A549 (cell line): ENCODE measurements around the gene KIF2A. TPM values are rescaled to one million over a fixed set of nuclear protein-coding genes. Genes with fewer than 3 reads are reported as not detected.

Experiments
- ATAC-seq, 2 experiments: fragments of 200-7000 bp in 1 of 2; fragments of >200 bp in 1 of 2; cut with Nextera tagmentation in 1 of 2; cut with Tn5 transposase in 1 of 2; 3 replicates each; pipeline versions ENCODE4 v1.8.0 to v1.9.1; 2018 to 2020; ENCODE audit warnings: mild to moderate bottlenecking in 1 of 2, moderate library complexity in 1 of 2
- CTCF ChIA-PET: fragments of 300-600 bp; sonication (Branson Sonifier 250); formaldehyde crosslinking; extraction: SDS; loops from one replicate; lab custom pipeline; 2021; ENCODE audit warnings: antibody characterized with exemption, inconsistent platforms; lab: Yijun Ruan, JAX
- POLR2A ChIA-PET: fragments of 350-600 bp; formaldehyde crosslinking; extraction: SDS; loops from one replicate; lab custom pipeline; 2021; ENCODE audit warnings: antibody characterized with exemption, inconsistent platforms; lab: Yijun Ruan, JAX
- DNase-seq, 2 experiments: peaks; one replicate each; pipeline versions ENCODE4 v3.0.0 to v3.0.0-alpha.2; 2011 to 2016; ENCODE audit warnings: low read depth in 1 of 2, low spot score in 1 of 2
- FAIRE-seq: peaks from 2 replicates; lab custom pipeline; 2011; peaks lifted over from hg19 to GRCh38; lab: Jason Lieb, UNC
- H3K27ac ChIP-seq, 2 experiments: fragments of >200 bp; sonication (Bioruptor Twin); formaldehyde crosslinking; 3 replicates each; pipeline ENCODE4 v1.5.1; 2016 to 2017
- H3K4me1 ChIP-seq: fragments of >200 bp; sonication (Bioruptor Twin); formaldehyde crosslinking; 3 replicates; pipeline ENCODE4 v1.6.1; 2016
- H3K4me2 ChIP-seq: fragments of >200 bp; sonication (Bioruptor Twin); formaldehyde crosslinking; 3 replicates; pipeline ENCODE4 v1.6.1; 2016
- H3K4me3 ChIP-seq: fragments of >200 bp; sonication (Bioruptor Twin); formaldehyde crosslinking; 3 replicates; pipeline ENCODE4 v1.5.1; 2016
- H3K9me3 ChIP-seq: fragments of >200 bp; sonication (Bioruptor Twin); formaldehyde crosslinking; 3 replicates; pipeline ENCODE4 v1.6.1; 2016
- ATOH8 ChIP-seq: fragments of 250-450 bp; sonication (Bioruptor Pico); IDR thresholded peaks from 2 replicates; pipeline ENCODE4 v1.5.0; 2020; ENCODE audit warnings: low read depth, mild to moderate bottlenecking, moderate library complexity
- BHLHE40 ChIP-seq: IDR thresholded peaks from 2 replicates; pipeline ENCODE4 v1.6.1; 2012; ENCODE audit warnings: low read depth, low read length, inconsistent platforms
- CBX2 ChIP-seq: fragments of 200-600 bp; sonication (generic); IDR thresholded peaks from 2 replicates; pipeline ENCODE4 v1.6.1; 2016; ENCODE audit warnings: low read depth, mild to moderate bottlenecking, borderline replicate concordance
- CBX8 ChIP-seq: fragments of 200-600 bp; sonication (generic); IDR thresholded peaks from 2 replicates; pipeline ENCODE4 v1.6.1; 2016
- CEBPB ChIP-seq, 2 experiments: fragments of >200 bp in 1 of 2; sonication (Bioruptor Twin) in 1 of 2; formaldehyde crosslinking in 1 of 2; IDR thresholded peaks; 2 replicates each; pipeline ENCODE4 v1.6.1; 2012 to 2016
- CTCF ChIP-seq: fragments of >200 bp; sonication (Bioruptor Twin); formaldehyde crosslinking; IDR thresholded peaks from 3 replicates; pipeline ENCODE4 v1.5.1; 2016
- E2F6 ChIP-seq: IDR thresholded peaks from 2 replicates; pipeline ENCODE4 v1.6.1; 2012; ENCODE audit warnings: low read depth, borderline replicate concordance
- ELK1 ChIP-seq: fragments of 150-350 bp; IDR thresholded peaks from 2 replicates; pipeline ENCODE4 v1.6.1; 2014; ENCODE audit warnings: low read depth, mild to moderate bottlenecking, low read length
- HDAC2 ChIP-seq: fragments of 200-600 bp; sonication (generic); IDR thresholded peaks from 2 replicates; pipeline ENCODE4 v1.6.1; 2016
- HES2 ChIP-seq: fragments of >200 bp; sonication (Bioruptor Twin); formaldehyde crosslinking; IDR thresholded peaks from 2 replicates; pipeline ENCODE4 v1.6.1; 2016
- HEYL ChIP-seq: fragments of 250-450 bp; sonication (Bioruptor Pico); IDR thresholded peaks from 2 replicates; pipeline ENCODE4 v1.8.0; 2021; ENCODE audit warnings: mild to moderate bottlenecking, moderate library complexity
- HOXA7 ChIP-seq: fragments of 250-450 bp; sonication (Bioruptor Pico); IDR thresholded peaks from 2 replicates; pipeline ENCODE4 v1.5.0; 2020; ENCODE audit warnings: mild to moderate bottlenecking, moderate library complexity
- NR3C1 ChIP-seq: fragments of >200 bp; sonication (Bioruptor Twin); formaldehyde crosslinking; IDR thresholded peaks from 3 replicates; pipeline ENCODE4 v1.6.1; 2017
- PHF8 ChIP-seq: fragments of 200-600 bp; sonication (generic); IDR thresholded peaks from 2 replicates; pipeline ENCODE4 v1.6.1; 2016; ENCODE audit warnings: low read depth, mild to moderate bottlenecking, antibody characterized with exemption, moderate library complexity, borderline replicate concordance
- POLR2AphosphoS2 ChIP-seq: conservative IDR thresholded peaks from 2 replicates; pipeline ENCODE4 v1.6.1; 2012; ENCODE audit warnings: low read length, improper control_type of control experiment, inconsistent platforms
- RCOR1 ChIP-seq: fragments of 150-350 bp; IDR thresholded peaks from 2 replicates; pipeline ENCODE4 v1.6.1; 2014; ENCODE audit warnings: antibody characterized with exemption, low read length, low read depth
- REST ChIP-seq: fragments of 200-600 bp; sonication (generic); IDR thresholded peaks from 2 replicates; pipeline ENCODE4 v1.6.1; 2016; ENCODE audit warnings: antibody characterized with exemption, mild to moderate bottlenecking, moderate library complexity
- RFX5 ChIP-seq: fragments of 450-650 bp; IDR thresholded peaks from 2 replicates; pipeline ENCODE4 v1.7.1; 2014; ENCODE audit warnings: antibody characterized with exemption, mild to moderate bottlenecking, moderate library complexity
- TP53 ChIP-seq: fragments of 250-450 bp; sonication (Bioruptor Pico); IDR thresholded peaks from 2 replicates; pipeline ENCODE4 v1.5.0; 2021; ENCODE audit warnings: mild to moderate bottlenecking, moderate library complexity
- WGBS: methylation state at CpG from one replicate; pipeline ENCODE4 v1.1.6; 2017; ENCODE audit errors: missing lambda C conversion rate; 5-methylcytosine and 5-hydroxymethylcytosine counted together
- polyA plus RNA-seq, 4 experiments: library from polyadenylated mRNA; depleted of rRNA in 3 of 4; stranded (reverse); fragments of >200 nt; fragmentation: RNase III in 1 of 4; extraction: RNeasy Plus Mini Kit Qiagen cat#74134 plus additional on column Dnase treatment in 1 of 4; gene quantifications; 2 replicates in 3 of 4; 3 replicates in 1 of 4; pipeline ENCODE4 v1.2.3, GENCODE V29; 2011 to 2017

Gene KIF2A
- polyA plus RNA-seq, 2 of the 4 experiments (the other 2 are of a cell fraction): 44.5 to 68.9 TPM

- Histone ChIP-seq H3K9me3 (no peaks in the 10 kb centered on the region), H3K4me3 (no peak overlapping the region), H3K4me1 (peaks cover 14% of the 10 kb centered on the region), H3K27ac (no peak overlapping the region), H3K4me2 (no peak overlapping the region)
- ChIA-PET CTCF (interaction anchor here (0.9 kb wide), 1 partner anchor 11 kb away, joined by 3 read pairs; no protein-coding TSS in a partner anchor), POLR2A (no interaction called here)
- WGBS: 100% methylated on average over 3 of the region's 3 CpGs
- FAIRE-seq (no peak), DNase-seq (no peak), ATAC-seq (no peak)
- TF ChIP-seq ELK1: no peak
- TF ChIP-seq TP53 (CRISPR knock-in tag): no peak
- no peak for TF ChIP-seq RCOR1
- TF ChIP-seq CEBPB (IDR thresholded peaks at IDR 0.05): no peak
- no peak for TF ChIP-seq CBX8
- no peak for TF ChIP-seq ATOH8 (CRISPR knock-in tag)
- TF ChIP-seq HES2: no peak
- TF ChIP-seq HEYL (CRISPR knock-in tag): no peak
- TF ChIP-seq NR3C1: no peak
- no peak for TF ChIP-seq REST
- TF ChIP-seq RFX5: no peak
- TF ChIP-seq PHF8: no peak
Observed at GRCh38 chr5:62273687-62274086, 32.3 kb upstream of the KIF2A start.

- FAIRE-seq (no peak), DNase-seq (no peak), ATAC-seq (no peak)
- Histone ChIP-seq H3K27ac (no peak overlapping the region), H3K4me3 (no peak overlapping the region), H3K4me1 (peaks cover 12% of the 10 kb centered on the region), H3K9me3 (no peaks in the 10 kb centered on the region), H3K4me2 (no peak overlapping the region)
- ChIA-PET CTCF (interaction anchor here (0.6 kb wide), 1 partner anchor 27 kb away, joined by 3 read pairs; no protein-coding TSS in a partner anchor), POLR2A (no interaction called here)
- TF ChIP-seq E2F6 (no peak), ATOH8 (CRISPR knock-in tag) (no peak), CTCF (no peak), POLR2AphosphoS2 (no peak), HDAC2 (no peak), HOXA7 (CRISPR knock-in tag) (no peak), CBX2 (no peak), BHLHE40 (no peak), HEYL (CRISPR knock-in tag) (no peak)
- WGBS: 82% methylated on average over 1 of the region's 1 CpG
Observed at GRCh38 chr5:62275581-62275980, 30.4 kb upstream of the KIF2A start.
